Measurements from ENCODE around the gene LRP1B. TPM values are rescaled to one million over a fixed set of nuclear protein-coding genes. Genes with fewer than 3 reads are reported as not detected.

LRP1B gene
- polyA plus RNA-seq, 1 of the 3 experiments (the other 2 are of a cell fraction): 0.28 TPM

GRCh38 chr2:140491876-140492275, 1638.9 kb downstream of the LRP1B start:
- no peaks in the 10 kb centered on the region for H3K9me2 ChIP-seq
- no peaks in the 10 kb centered on the region for H3K4me1 ChIP-seq (ENCODE audit: control insufficient read depth in 1 of 2, insufficient read depth in 2 of 2, low read depth in 1 of 2, low read length in 1 of 2)
- no peak overlapping the region for H3K4me3 ChIP-seq (ENCODE audit: low read depth in 2 of 2, low read length in 1 of 2)
- CTCF ChIA-PET: interaction anchor here (0.6 kb wide), 2 partner anchors 593 to 1014 kb away, joined by 3 read pairs; no protein-coding TSS in a partner anchor
- POLR2A ChIA-PET: no interaction called here
- H3F3A ChIP-seq (replicated peaks; ENCODE audit: insufficient read depth): no peaks in the 10 kb centered on the region
- no peak overlapping the region for H2AFZ ChIP-seq (ENCODE audit: low read depth)
- no peaks in the 10 kb centered on the region for H3K79me2 ChIP-seq (ENCODE audit: insufficient read depth)
- H4K20me1 ChIP-seq (ENCODE audit: insufficient read depth): no peaks in the 10 kb centered on the region
- H3K4me2 ChIP-seq: no peak overlapping the region
- H3K36me3 ChIP-seq (replicated peaks in 1 of 2; ENCODE audit: control insufficient read depth in 1 of 2, insufficient read depth in 2 of 2, low read length in 1 of 2): no peaks in the 10 kb centered on the region
- H3K27me3 ChIP-seq (ENCODE audit: insufficient read depth): no peaks in the 10 kb centered on the region
- no peak for DNase-seq
- no peaks in the 10 kb centered on the region for H3K9me3 ChIP-seq
- TF ChIP-seq POLR2AphosphoS5 (IDR thresholded peaks at IDR 0.05; ENCODE audit: low read depth, low read length) (no peak), MAX (IDR thresholded peaks at IDR 0.05; ENCODE audit: low read depth) (no peak), TCF12 (IDR thresholded peaks at IDR 0.05) (no peak), EZH2phosphoT487 (IDR thresholded peaks at IDR 0.05; ENCODE audit: borderline replicate concordance, low read depth) (no peak), ZBTB33 (IDR thresholded peaks at IDR 0.05; ENCODE audit: borderline replicate concordance, low read depth) (no peak), GATA2 (CRISPR knock-in tag; IDR thresholded peaks at IDR 0.05) (no peak), REST (IDR thresholded peaks at IDR 0.05; ENCODE audit: low read depth, low read length) (no peak), SMC3 (IDR thresholded peaks at IDR 0.05; ENCODE audit: low read depth, low read length) (no peak), RXRA (IDR thresholded peaks at IDR 0.05; ENCODE audit: borderline replicate concordance, low read depth) (no peak), JUND (IDR thresholded peaks at IDR 0.05) (no peak), FOXJ3 (CRISPR knock-in tag; IDR thresholded peaks at IDR 0.05) (no peak), YY1 (IDR thresholded peaks at IDR 0.05; ENCODE audit: low read depth) (no peak), PBX3 (IDR thresholded peaks at IDR 0.05) (no peak), MXI1 (IDR thresholded peaks at IDR 0.05; ENCODE audit: low read depth, low read length) (no peak), EP300 (IDR thresholded peaks at IDR 0.05; ENCODE audit: borderline replicate concordance in 1 of 2, low read depth in 1 of 2, low read length in 1 of 2) (no peak), ELF1 (IDR thresholded peaks at IDR 0.05) (no peak), GABPA (IDR thresholded peaks at IDR 0.05; ENCODE audit: low read depth) (no peak), USF2 (IDR thresholded peaks at IDR 0.05; ENCODE audit: borderline replicate concordance, low read depth, low read length) (no peak), RAD21 (IDR thresholded peaks at IDR 0.05; ENCODE audit: low read length) (no peak), USF1 (IDR thresholded peaks at IDR 0.05; ENCODE audit: borderline replicate concordance, low read depth) (no peak)
- 71% methylated on average over 3 of the region's 3 CpGs for WGBS (ENCODE audit: low lambda C conversion rate)
- H3K9ac ChIP-seq: no peak overlapping the region
- no peak overlapping the region for H3K27ac ChIP-seq (ENCODE audit: low read depth in 2 of 2, low read length in 1 of 2)
